ENCODE measurements around the gene POTEB3. TPM values are rescaled to one million over a fixed set of nuclear protein-coding genes. Genes with fewer than 3 reads are reported as not detected.
"Not testable (repeated sequence)": the region's sequence is repeated elsewhere in the genome, so short reads cannot be mapped to it uniquely, and the experiment has no call there.

Gene POTEB3
- total RNA-seq = not detected

- peak in 1 of 2 donors; percentile 9 for DNase-seq
- H3K27me3 ChIP-seq; H3K4me1 ChIP-seq; H3K27ac ChIP-seq; H3K4me3 ChIP-seq; H3K36me3 ChIP-seq; H3K9me3 ChIP-seq; ATAC-seq (ENCODE audit: low FRiP score in 2 of 2): not testable (repeated sequence)
- WGBS, 2 donors = no CpG with 5 or more reads among the region's 35 CpGs
These were observed at the start of gene POTEB3 for GRCh38 chr15:21440399-21440798. TSS of gene POTEB3 (minus strand) at chr15:21440499. CDS start at chr15:21440011, 488 bp downstream.

DNA sequence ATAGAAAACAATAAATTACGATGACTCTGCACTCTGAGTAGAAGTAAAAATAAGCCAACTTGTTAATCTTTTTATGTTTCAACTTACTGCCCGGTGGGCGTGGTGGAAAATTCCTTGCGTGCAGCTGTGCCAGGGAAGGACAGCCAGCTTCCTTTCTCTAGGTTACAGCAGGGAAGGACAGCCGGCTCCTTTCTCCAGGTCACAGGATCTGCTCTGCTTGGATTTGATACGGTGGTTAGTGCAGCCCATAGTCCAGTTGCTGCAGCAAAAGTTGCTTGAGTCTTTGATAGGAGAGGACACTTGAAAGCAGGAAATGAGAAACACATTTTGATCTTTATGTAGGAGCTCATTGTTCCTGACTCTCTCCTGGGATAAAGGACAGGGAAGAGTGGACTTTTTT, 13.4 kb upstream of the POTEB3 start:
- ATAC-seq (ENCODE audit: low FRiP score in 2 of 2); H3K4me3 ChIP-seq; DNase-seq; H3K9me3 ChIP-seq; H3K4me1 ChIP-seq; H3K27ac ChIP-seq; H3K27me3 ChIP-seq; H3K36me3 ChIP-seq: not testable (repeated sequence)
- WGBS, 2 donors = no CpG with 5 or more reads among the region's 6 CpGs

- no CpG with 5 or more reads among the region's 72 CpGs for WGBS, 2 donors
- DNase-seq = peak in 1 of 2 donors; percentile 61
- not testable (repeated sequence) for H3K4me1 ChIP-seq; H3K36me3 ChIP-seq; ATAC-seq (ENCODE audit: low FRiP score in 2 of 2); H3K4me3 ChIP-seq; H3K9me3 ChIP-seq; H3K27ac ChIP-seq; H3K27me3 ChIP-seq
These were observed 11.7 kb upstream of the POTEB3 start for GRCh38 chr15:21451920-21452563.

DNA sequence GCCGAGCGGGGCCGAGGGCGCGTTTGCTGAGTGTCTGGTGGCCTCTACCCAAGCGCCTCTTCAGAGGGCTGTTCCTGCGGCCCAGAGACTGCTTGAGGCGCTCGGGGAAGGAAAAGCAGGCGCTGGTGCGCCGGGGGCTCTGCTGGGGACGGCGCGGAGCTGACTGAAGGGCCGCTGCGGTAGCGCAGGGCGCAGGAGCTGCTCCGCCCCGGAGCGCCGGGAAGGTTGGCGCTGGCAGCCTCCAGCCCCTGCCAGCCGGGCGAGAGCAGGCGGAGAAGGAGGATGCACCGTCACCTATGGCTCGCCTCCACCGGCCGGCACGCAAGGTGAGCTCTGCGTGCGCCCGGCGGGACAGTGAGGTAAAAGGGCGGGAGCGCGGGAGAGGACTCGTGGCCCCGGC, 11.2 kb upstream of the POTEB3 start:
- not testable (repeated sequence) for DNase-seq; ATAC-seq (ENCODE audit: low FRiP score in 2 of 2); H3K9me3 ChIP-seq; H3K36me3 ChIP-seq; H3K4me1 ChIP-seq; H3K27ac ChIP-seq; H3K27me3 ChIP-seq; H3K4me3 ChIP-seq
- no CpG with 5 or more reads among the region's 41 CpGs for WGBS, 2 donors

DNA sequence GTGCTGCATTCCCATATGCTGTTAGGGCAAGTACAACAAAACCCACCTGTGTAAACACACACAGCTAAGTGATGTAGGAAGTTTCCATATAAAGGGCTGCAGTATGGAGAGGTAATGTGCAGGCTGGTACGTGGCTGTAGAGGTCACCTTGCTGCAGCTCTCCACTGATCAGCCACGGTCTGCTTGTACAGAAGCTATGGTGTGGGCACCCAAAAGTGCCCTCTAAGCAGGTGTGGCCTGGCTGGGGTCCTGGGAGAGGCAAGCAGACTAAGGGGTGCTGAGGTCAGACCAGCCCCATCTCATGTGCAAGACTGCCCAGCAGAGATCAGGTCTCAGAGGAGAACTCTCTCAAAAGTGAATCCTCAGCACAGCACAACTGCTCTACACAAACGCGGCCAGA, 32.9 kb downstream of the POTEB3 start:
- WGBS, 2 donors = 59% methylated on average over 2 of the region's 4 CpGs; no CpG with 5 or more reads in 1 of the 2 donors
- not testable (repeated sequence) for ATAC-seq (ENCODE audit: low FRiP score in 2 of 2); H3K27ac ChIP-seq; H3K4me3 ChIP-seq; H3K9me3 ChIP-seq; H3K36me3 ChIP-seq; H3K27me3 ChIP-seq; H3K4me1 ChIP-seq; DNase-seq

DNA sequence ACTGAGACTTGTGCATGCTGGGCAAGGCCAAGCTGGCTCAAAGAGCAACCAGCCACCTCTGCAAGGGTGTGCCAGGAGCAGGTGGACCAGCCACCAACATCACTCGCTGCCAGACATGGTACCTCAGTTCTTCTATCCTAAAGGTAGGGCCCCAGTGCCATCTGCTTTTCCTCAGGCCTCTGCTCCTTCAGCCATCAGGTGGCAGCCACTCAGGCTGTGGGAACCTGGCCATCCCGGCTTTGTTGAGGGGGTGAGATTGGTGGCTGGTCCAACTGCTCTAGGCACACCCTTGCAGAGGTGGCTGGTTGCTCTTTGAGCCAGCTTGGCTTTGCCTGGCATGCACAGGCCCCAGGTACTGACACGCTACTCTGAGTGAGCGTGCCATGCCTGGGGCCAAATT, 38.8 kb downstream of the POTEB3 start:
- not testable (repeated sequence) for H3K4me1 ChIP-seq; ATAC-seq (ENCODE audit: low FRiP score in 2 of 2); H3K27me3 ChIP-seq; H3K4me3 ChIP-seq; H3K36me3 ChIP-seq; H3K27ac ChIP-seq; H3K9me3 ChIP-seq
- DNase-seq = peak in 1 of 2 donors; percentile 8
- no CpG with 5 or more reads among the region's 4 CpGs for WGBS, 2 donors

GRCh38 chr15:21399111-21399510, 41.2 kb downstream of the POTEB3 start:
- ATAC-seq (ENCODE audit: low FRiP score in 2 of 2); H3K27ac ChIP-seq; H3K27me3 ChIP-seq; H3K4me1 ChIP-seq; H3K36me3 ChIP-seq; H3K4me3 ChIP-seq; H3K9me3 ChIP-seq: not testable (repeated sequence)
- no CpG with 5 or more reads among the region's 4 CpGs for WGBS, 2 donors
- DNase-seq = peak in 1 of 2 donors; percentile 30

DNA sequence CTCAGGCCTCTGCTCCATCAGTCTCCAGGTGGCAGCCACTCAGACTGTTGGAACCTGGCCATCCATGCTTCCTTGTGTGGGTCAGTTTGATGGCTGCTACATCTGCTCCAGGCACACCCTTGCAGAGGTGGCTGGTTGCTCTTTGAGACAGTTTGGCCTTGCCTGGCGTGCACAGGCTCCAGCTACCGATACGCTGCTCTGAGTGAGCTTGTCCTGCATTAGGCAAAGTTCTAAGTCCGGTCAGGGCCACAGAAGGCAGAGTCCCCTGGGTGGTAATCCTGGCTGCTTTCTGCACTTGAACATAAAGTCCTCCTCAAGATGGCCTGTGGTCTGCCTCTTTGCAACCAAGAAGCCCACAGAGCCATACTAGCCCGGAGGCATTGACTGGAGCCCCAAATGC, 41.8 kb downstream of the POTEB3 start:
- H3K27me3 ChIP-seq; ATAC-seq (ENCODE audit: low FRiP score in 2 of 2); H3K4me3 ChIP-seq; H3K4me1 ChIP-seq; H3K27ac ChIP-seq; H3K9me3 ChIP-seq; DNase-seq; H3K36me3 ChIP-seq: not testable (repeated sequence)
- WGBS, 2 donors = no CpG with 5 or more reads among the region's 5 CpGs

DNA sequence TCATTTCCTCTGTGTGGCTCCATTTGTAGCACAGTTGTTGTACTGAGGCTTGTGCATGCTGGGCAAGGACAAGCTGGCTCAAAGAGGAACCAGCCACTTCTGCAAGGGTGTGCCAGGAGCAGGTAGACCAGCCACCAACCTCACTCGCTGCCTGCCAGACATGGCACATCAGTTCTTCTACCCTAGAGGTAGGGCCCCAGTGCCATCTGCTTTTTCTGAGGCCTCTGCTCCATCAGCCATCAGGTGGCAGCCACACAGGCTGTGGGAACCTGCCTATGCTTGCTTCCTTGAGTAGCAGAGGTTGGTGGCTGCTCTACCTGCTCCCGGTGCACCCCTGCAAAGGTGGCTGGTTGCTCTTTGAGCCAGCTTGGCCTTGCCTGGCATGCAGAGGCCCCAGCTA, 42.6 kb downstream of the POTEB3 start:
- not testable (repeated sequence) for H3K4me3 ChIP-seq; H3K9me3 ChIP-seq; DNase-seq; H3K4me1 ChIP-seq; H3K27me3 ChIP-seq; H3K36me3 ChIP-seq; H3K27ac ChIP-seq; ATAC-seq (ENCODE audit: low FRiP score in 2 of 2)
- WGBS, 2 donors = no CpG with 5 or more reads among the region's 2 CpGs

GRCh38 chr15:21397186-21397585, 43.1 kb downstream of the POTEB3 start:
- H3K36me3 ChIP-seq; DNase-seq; H3K27me3 ChIP-seq; ATAC-seq (ENCODE audit: low FRiP score in 2 of 2); H3K27ac ChIP-seq; H3K4me1 ChIP-seq; H3K4me3 ChIP-seq; H3K9me3 ChIP-seq: not testable (repeated sequence)
- no CpG with 5 or more reads among the region's 2 CpGs for WGBS, 2 donors

DNA sequence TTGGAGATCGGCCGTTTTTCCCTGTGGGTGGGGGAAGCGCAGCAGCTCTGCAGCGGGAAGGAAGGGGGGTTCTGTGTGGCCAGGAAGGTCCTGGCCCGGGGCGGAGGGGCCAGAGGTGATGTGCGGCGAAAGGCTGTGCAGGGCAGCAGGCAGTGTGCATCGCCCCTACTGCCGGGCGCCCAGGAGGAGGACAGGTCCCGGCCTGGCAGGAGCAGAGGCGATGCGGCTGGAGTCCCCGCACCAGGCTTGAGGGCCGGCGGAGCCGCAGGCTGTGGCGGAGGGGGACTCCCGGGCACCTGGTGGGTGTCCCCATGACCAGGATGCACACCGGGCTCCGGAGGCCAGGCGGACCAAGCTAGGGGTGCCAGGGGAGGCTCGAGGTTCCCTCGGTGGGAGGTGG, 54.3 kb downstream of the POTEB3 start:
- H3K27ac ChIP-seq; H3K27me3 ChIP-seq; H3K4me3 ChIP-seq; ATAC-seq (ENCODE audit: low FRiP score in 2 of 2); H3K4me1 ChIP-seq; H3K36me3 ChIP-seq; H3K9me3 ChIP-seq: not testable (repeated sequence)
- no CpG with 5 or more reads among the region's 25 CpGs for WGBS, 2 donors
- DNase-seq = peak in 1 of 2 donors; percentile 84

DNA sequence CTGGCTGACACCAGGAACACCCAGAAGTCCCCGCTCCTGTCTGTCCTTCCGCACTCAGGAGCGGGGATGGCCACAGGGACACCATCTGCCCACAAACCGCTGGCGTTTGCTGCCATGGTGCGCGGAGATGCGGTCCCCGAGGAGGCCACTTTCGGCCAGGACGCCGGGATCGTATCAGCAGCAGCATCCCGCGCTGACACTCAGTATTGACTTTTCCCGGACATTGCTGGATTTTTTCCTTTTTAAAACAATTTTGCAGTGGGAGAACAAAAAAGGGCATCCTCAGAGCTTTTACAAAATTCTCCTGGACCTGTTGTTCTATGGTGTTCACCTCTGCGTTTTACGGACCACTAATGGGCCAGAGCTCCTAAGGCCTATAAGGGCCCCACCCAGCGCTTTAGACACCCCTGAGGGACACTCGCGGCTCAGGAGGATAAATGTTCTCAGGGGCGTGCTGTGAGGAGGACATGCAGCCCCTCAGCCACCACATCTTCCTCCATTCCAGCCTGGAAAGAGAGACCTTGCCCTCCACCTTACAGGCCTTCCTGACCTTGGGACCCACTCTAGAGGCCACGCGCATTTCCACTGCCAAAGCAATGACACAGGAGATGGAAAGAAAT, 56.3 kb downstream of the POTEB3 start:
- WGBS, 2 donors = no CpG with 5 or more reads among the region's 24 CpGs
- not testable (repeated sequence) for H3K27me3 ChIP-seq; H3K4me1 ChIP-seq; ATAC-seq (ENCODE audit: low FRiP score in 2 of 2); H3K36me3 ChIP-seq; H3K4me3 ChIP-seq; H3K9me3 ChIP-seq; H3K27ac ChIP-seq
- DNase-seq = peak in 1 of 2 donors; percentile 54

- not testable (repeated sequence) for H3K4me3 ChIP-seq; H3K9me3 ChIP-seq; H3K36me3 ChIP-seq; H3K27ac ChIP-seq; H3K27me3 ChIP-seq; H3K4me1 ChIP-seq; ATAC-seq (ENCODE audit: low FRiP score in 2 of 2)
- WGBS, 2 donors = no CpG with 5 or more reads among the region's 18 CpGs
- DNase-seq = peak in 1 of 2 donors; percentile 82
These were observed 66.6 kb downstream of the POTEB3 start for GRCh38 chr15:21373682-21374081.

DNA sequence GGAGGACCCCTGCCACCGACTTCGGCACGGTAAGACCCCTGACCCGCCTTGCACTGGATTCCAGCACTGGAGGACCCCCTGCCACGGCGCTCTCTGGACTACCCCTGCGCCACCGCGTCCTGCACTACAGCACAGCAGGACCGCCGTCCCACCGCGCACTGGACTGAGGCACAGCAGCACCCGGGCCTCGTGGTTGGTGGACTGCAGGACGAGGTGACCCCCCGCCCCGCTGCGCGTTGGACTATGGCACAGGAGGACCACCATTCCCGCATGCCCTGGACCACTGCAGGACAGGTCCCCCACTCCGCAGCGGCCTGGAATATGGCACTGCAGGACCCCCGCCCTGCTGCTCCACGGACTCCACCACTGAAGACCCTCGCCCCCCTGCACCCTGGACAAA, 71.1 kb downstream of the POTEB3 start:
- peak in 1 of 2 donors; percentile 58 for DNase-seq
- no CpG with 5 or more reads among the region's 26 CpGs for WGBS, 2 donors
- H3K27ac ChIP-seq; ATAC-seq (ENCODE audit: low FRiP score in 2 of 2); H3K9me3 ChIP-seq; H3K27me3 ChIP-seq; H3K4me3 ChIP-seq; H3K4me1 ChIP-seq; H3K36me3 ChIP-seq: not testable (repeated sequence)
